HPDE6-E6E7 (cell line): ENCODE results near the gene DAPK1.

Source experiments
- DNase-seq: peaks from one replicate; pipeline ENCODE4 v3.0.0; 2011; ENCODE audit warnings: missing footprints; ENCODE audit errors: extremely low spot score

The DAPK1 gene

GRCh38 chr9:87568401-87568800, 70.7 kb downstream of the DAPK1 start:
- no peak for DNase-seq

DNA sequence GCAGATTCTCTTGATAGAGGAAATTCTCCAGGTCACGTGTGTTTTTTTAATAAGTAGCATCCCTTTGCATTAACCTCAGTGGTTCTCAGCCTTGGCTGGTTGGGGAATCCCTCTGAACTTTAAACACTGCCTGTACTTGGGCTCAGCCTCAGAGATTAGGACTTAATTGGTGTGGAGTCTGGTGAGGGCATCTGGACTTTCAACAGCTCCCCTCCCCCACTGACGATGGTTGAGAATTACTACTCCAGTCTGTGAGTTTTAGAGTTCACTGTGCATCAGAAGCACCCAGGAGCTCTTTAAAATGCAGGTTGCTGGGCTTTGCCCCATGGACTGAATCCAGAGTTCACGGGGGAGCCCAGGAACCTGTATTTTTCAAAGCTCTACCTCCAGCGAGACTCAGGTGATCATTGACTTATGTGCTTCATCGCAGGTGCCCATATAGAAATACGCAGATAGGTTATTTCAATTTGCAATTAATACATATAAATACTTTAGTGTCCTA, 71.4 kb downstream of the DAPK1 start:
- no peak for DNase-seq

DNA sequence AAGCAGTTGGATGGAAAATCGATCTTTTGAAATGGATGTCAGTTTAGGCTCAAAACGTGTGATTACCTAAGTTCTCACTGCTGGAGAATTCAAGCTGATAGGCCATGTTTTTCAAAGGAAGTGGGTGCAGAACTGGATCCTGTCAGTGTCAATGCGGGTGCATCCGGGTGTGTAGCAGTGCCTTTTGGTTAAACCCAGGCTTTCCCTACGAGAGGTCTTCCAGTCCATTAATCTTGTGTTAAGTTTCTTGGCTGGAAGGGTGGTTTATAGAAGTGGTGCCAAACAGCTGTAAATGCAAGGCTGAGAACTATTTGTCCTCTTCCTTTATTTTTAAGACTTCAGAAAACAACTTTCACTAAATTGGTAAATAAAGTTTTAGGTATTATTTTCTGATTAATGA, 71.9 kb downstream of the DAPK1 start:
- DNase-seq = no peak

- DNase-seq = no peak
Observed at GRCh38 chr9:87570000-87570908, 72.6 kb downstream of the DAPK1 start.

- DNase-seq = no peak
Observed at GRCh38 chr9:87572719-87573118, 75.1 kb downstream of the DAPK1 start.

DNA sequence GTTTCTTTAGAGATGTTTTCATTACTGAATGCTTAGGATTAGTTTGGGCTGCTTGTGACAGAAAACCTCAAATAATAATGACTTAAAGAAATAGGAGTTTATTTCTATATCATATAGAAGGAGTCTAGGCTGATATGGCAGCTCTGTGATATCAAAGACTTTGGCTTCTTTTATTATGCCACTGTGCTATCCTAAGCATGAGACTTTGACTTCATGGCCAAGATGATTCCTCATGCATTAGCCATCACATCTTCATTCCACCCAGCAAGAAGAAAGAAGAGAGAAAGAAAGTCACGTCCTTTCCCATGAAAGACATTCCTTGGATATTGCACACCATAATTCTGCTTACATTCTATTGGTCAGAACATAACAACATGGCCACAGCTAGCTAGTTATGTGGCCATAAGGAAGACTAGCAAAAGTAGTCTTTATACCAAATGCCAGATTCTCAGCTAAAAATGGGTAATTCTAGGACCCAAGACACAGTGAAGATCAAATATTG, 76.2 kb downstream of the DAPK1 start:
- no peak for DNase-seq

DNA sequence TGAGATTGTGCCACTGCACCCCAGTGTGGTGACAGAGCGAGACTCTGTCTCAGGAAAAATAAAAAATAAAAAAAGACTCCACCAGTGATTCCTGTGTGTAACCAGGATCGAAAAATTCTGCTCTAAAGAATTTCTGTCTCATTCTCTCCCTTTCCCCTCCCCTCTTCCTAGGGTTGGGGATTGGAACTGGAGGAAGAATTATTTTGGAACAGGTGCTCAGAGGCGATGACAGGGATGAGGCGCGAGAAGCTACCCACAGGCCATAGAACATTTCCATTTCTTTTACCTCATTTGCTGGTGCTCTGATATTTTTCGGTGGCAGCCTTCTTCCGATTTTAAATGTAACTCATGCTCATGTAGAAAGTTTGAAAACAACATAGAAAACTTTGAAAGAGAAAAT, 80.1 kb downstream of the DAPK1 start:
- no peak for DNase-seq

GRCh38 chr9:87578625-87579024, 81.0 kb downstream of the DAPK1 start:
- no peak for DNase-seq

DNA sequence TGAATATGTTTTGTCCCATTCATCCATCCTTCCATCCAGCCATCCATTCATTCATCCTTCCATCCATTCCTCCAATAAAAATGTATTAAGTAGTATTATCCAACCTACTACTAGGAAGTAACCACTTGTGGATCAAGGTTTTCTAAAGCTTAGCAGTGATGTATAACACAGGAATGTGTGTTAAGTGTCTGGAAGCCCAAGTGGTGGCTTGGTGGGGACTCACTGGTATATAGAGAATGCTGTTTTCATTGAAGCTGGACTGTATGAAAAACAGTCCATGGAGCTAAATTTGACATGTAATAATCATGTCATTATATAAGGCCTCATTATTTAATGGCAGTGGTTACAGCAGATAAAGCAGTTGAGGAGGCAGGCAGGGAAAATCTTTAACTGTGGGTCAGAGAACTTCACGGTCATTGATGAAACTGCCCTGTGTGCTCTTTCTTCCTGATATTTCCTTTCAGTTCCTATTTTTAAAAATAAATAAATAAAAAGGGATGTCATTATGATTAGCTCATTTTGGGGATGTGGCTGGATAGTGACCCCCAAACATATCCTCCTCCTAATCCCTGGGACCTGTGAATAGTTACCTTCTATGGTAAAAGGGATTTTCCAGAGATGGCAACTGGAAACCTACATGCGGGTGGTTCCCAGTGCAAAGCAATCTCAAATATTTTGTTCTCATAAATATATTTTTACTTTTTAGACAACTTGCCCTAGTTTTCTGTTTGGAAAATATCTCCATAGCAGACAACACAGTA, 82.3 kb downstream of the DAPK1 start:
- DNase-seq = no peak

- no peak for DNase-seq
Observed at GRCh38 chr9:87580941-87581438, 83.3 kb downstream of the DAPK1 start.

DNA sequence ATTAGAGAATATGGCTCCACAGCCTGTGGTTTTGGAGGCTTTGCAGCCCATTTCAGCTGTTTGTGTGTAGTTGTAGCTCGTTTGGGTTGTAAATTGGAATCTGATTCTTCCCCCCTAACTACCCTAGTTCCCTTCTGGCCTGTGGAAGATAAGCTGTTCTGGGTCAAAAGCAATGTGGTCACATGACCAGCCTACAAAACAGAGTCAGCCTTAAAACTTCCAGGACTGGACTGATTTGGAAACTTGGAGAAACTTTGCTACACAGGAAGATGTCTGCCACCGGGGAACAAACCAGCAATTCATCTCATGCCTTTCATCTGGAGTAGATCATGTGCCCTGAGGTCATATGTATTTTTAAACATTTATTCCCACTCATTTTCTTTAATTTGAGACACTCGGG, 83.8 kb downstream of the DAPK1 start:
- DNase-seq = no peak

GRCh38 chr9:87581949-87582637, 84.4 kb downstream of the DAPK1 start:
- DNase-seq = no peak

- DNase-seq = no peak
Observed at GRCh38 chr9:87584326-87584725, 86.7 kb downstream of the DAPK1 start.

DNA sequence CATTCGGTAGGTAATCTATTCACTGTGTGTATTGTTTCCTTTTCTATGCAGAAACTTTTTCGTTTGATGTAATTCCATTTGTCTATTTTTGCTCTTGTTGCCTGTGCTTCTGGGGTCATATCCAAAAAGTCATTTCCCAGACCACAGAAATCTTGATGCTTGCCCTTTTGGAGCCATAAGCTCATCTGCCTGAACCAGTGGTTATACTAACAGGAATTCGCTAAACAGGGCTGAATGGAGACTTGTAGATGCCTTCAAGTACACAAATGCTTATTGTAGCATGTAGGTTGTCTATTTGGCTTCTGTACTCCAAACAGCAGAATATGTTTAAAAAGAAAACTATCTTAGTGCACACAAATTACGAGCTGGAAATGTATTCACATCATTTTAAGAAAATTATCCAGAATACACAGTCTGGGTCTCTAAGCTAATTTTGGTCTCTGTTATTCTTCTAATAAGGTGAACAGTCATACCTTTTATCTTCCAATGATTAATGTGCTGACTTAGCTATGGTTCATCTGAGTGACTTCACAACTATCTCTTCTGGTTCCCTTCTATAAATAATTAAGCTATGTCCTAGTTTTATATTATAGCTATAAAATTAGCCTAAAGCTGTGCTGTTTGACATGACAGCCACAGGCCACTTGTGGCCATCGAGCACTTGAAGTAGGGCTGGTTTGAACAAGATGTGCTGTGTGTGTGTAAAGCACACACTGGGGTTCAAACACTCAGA, 87.6 kb downstream of the DAPK1 start:
- no peak for DNase-seq

DNA sequence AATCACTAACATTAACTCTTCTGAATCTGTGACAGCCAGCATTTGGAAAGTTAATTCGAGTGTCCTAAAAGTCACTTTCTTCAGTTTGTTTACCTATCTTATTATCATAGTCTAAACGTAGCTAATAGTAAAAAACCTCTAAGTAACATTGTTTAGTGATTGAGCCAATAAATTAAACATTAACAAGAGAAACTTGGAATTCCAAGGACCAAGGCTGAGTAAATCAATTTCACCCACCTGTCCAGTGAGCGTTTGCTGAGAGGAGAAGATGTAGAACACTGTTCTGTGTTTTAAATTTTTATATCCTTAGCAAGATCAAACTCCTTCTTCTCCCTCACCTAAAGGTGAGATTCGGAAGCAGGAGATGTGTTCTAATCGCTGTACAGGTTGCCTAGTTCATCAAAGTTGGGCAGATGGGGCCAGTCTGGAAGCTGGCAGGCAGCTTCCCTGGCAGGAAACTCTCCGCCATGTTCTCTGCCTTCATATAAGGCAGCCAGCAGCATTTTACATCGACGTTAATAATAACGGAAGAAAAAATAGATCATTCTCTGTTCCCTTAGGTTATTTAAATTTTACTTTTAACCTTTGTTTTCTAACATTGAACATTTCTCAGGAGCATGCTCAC, 89.2 kb downstream of the DAPK1 start:
- DNase-seq = no peak

DNA sequence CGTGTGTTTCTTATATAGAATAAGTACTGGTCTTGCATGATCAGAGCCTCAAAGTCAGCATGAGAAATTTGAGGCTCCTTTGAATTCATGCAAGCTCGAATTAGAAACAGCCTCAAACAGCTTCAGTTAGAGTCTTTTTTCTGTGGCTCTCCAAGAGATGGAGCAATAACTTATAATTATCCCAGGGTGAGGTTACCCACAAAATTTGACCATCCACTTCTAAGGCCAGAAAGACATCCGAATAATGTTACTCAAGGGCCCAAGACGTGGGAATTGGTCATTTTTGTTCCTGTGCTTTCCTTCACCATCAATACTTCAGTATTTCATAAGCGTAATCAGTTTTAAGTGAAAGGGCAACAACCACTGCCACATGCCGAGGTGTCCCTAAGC, 89.7 kb downstream of the DAPK1 start:
- DNase-seq = no peak

- DNase-seq = no peak
Observed at GRCh38 chr9:87587864-87588263, 90.2 kb downstream of the DAPK1 start.

GRCh38 chr9:87588339-87588738, 90.7 kb downstream of the DAPK1 start:
- DNase-seq = no peak

GRCh38 chr9:87590996-87591395, 93.3 kb downstream of the DAPK1 start:
- DNase-seq = no peak

DNA sequence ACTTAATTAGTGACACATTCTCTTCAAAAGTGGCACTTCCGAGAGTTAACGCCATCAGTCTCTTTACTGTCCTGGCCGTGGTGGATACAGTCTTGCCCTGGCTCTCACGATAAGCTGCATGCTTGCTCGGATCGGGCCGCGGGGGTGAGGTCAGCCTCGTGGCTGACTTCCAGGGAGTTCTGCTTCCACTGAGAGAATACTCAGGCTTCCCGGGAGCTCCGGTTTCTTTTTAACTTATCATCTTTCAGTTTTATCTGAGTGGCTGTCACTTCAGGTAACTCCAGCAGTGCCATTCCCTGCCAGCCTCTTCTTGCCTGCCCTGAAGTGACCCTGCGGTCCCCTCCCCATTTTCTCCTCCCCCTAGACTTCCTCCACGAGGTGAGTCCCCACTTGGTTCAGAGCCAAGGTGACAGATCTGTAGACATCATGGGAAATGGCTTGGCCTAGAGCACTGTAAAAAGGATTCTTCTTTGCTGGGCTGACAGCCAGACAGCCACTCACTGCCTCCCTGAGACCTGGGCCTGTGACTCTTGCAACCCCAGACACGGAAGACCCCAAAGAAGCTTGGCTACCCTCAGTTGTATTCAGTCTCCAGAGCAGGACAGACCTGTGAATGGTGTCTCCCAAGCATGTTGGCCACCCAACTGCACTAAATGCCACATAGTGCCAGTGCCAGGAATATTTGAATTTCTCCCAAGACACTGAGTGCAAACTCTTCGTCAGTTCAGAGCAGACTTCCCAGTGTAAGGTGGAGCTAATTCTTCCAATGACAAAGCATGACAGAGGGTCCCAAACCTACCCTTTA, 95.1 kb downstream of the DAPK1 start:
- DNase-seq = no peak
